ENCODE results near the gene PRKCI.
"Not testable (repeated sequence)": the region's sequence is repeated elsewhere in the genome, so short reads cannot be mapped to it uniquely, and the experiment has no call there.

PRKCI gene

DNA sequence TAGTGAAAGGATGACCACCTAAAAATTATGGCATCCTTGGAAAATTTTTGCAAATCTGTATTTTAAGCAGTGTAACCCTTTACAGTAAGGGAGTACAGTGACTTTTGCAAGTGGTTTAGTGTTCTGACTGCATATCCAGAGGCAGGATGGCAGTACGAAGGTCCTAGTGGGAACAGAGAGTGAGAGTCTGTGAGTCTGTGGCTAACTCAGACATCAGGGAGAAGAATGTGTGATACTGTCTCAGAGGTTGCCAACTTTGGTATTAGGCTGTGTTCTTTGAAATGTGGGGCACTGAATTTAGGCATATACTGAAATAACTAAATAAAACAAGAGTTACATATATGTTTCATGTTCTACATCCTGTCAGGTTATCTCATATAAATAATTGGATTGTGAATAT, 25.7 kb downstream of the PRKCI start:
- H3K4me3 Mint-ChIP-seq, result no peak overlapping the region
- H3K4me1 Mint-ChIP-seq, result no peaks in the 10 kb centered on the region
- no peak for DNase-seq
- H3K27me3 Mint-ChIP-seq, result no peaks in the 10 kb centered on the region
- H3K27ac Mint-ChIP-seq, result no peak overlapping the region
- CTCF ChIA-PET, result no interaction called here
- peaks cover 13% of the 10 kb centered on the region for H3K36me3 Mint-ChIP-seq
- no peaks in the 10 kb centered on the region for H3K9me3 Mint-ChIP-seq

DNA sequence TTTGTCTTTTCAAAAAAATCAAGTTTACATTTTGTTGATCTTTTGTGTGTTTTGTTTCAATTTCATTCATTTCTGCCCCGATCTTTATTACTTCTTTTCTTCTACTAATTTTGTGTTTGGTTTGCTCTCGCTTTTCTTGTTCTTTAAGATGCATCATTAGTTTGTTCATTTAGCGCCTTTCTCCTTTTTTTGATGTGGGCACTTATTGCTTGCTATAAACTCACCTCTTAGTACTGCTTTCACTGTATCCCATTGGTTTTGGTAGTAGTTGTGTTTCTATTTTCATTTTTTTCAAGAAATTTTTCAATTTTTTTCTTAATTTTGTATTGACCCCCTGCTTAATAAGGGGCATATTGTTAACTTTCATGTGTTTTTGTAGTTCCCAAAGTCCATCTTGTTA, 34.4 kb downstream of the PRKCI start:
- Mint-ChIP-seq H3K4me3 (no peak overlapping the region), H3K36me3 (peaks cover 41% of the 10 kb centered on the region), H3K27ac (no peak overlapping the region), H3K9me3 (peaks cover 5% of the 10 kb centered on the region), H3K4me1 (peaks cover 32% of the 10 kb centered on the region), H3K27me3 (no peaks in the 10 kb centered on the region)
- CTCF ChIA-PET, result no interaction called here
- no peak for DNase-seq

DNA sequence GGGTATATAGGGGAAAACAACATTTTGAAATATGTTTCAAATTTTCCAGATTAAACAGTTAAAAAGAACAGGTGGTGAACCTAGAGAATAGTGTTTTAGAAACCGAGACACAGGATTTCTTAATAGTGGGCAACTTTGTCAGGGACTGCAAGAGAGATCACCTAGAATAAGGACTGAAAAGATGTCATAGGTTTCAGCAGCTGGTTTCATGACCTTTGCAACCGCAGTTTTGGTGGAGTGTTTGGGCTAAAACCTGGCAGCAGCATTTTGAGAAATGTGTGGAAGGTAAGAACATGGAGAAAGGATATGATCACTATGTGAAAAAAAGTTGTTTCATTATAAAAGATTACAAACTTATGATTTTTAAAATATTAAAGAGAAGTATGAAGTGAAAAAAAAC, 34.9 kb downstream of the PRKCI start:
- Mint-ChIP-seq H3K27ac (no peak overlapping the region), H3K27me3 (no peaks in the 10 kb centered on the region), H3K4me1 (peaks cover 32% of the 10 kb centered on the region), H3K9me3 (peaks cover 5% of the 10 kb centered on the region), H3K36me3 (peaks cover 42% of the 10 kb centered on the region), H3K4me3 (no peak overlapping the region)
- CTCF ChIA-PET, result no interaction called here
- DNase-seq, result no peak

DNA sequence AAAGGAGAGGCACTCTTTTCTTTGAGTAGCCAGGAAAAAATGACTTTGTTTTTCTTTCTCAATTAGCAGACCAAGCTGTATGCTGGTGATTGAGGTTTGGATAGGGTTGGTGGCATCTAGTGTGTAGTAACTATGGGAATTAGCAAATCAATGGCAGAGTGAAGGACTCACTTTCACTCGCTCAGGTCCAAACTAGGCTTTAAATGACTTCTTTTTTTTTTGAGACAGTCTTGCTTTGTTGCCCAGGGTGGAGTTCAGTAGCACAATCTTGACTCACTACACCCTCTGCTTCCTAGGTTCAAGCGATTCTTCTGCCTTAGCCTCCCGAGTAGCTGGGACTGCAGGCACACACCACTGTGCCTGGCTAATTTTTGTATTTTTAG, 35.9 kb downstream of the PRKCI start:
- no peak overlapping the region for H3K4me3 Mint-ChIP-seq
- peaks cover 5% of the 10 kb centered on the region for H3K9me3 Mint-ChIP-seq
- CTCF ChIA-PET, result interaction anchor here (0.7 kb wide), 1 partner anchor 1316 kb away, joined by 3 read pairs; no protein-coding TSS in a partner anchor
- no peak for DNase-seq
- no peaks in the 10 kb centered on the region for H3K27me3 Mint-ChIP-seq
- peak overlapping the region; percentile 81 for H3K27ac Mint-ChIP-seq
- peaks cover 32% of the 10 kb centered on the region for H3K4me1 Mint-ChIP-seq
- H3K36me3 Mint-ChIP-seq, result peaks cover 39% of the 10 kb centered on the region

DNA sequence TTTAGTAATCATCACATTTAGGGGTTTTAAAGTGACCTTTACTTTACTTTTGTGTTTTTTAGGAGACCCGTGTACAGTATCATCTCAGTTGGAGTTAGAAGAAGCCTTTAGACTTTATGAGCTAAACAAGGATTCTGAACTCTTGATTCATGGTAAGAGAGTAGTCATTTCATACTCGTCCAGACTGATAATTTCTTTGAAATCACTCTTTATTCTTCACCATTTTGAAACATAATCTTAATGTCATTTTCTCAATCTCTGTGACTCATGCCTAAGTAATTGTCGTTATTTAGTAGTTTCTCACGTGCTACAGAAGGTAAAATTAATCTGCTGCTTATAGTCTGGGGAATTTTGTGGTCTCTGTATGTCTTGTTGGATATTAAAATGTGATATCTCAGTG, 37.7 kb downstream of the PRKCI start:
- H3K36me3 Mint-ChIP-seq, result peaks cover 39% of the 10 kb centered on the region
- CTCF ChIA-PET, result no interaction called here
- H3K4me3 Mint-ChIP-seq, result no peak overlapping the region
- no peak overlapping the region for H3K27ac Mint-ChIP-seq
- DNase-seq, result no peak
- peaks cover 5% of the 10 kb centered on the region for H3K9me3 Mint-ChIP-seq
- H3K4me1 Mint-ChIP-seq, result peaks cover 32% of the 10 kb centered on the region
- H3K27me3 Mint-ChIP-seq, result no peaks in the 10 kb centered on the region

DNA sequence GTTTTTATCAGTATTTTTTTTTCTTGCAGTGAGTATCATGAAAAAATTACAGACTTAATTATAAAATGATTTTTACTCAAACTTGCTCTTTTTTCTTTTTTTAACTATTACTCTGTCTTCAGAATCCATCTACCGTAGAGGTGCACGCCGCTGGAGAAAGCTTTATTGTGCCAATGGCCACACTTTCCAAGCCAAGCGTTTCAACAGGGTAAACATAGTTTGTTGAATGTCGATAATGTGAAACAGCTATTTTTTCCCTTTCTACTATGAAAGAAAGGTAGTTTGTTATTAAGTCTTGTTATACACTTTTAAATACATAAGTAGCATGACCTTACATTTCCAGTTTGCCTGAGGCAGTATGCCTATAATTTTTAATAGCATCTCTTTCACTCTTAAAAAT, 45.6 kb downstream of the PRKCI start:
- Mint-ChIP-seq H3K27me3 (no peaks in the 10 kb centered on the region), H3K27ac (no peak overlapping the region), H3K9me3 (no peaks in the 10 kb centered on the region), H3K36me3 (peaks cover 19% of the 10 kb centered on the region), H3K4me1 (no peaks in the 10 kb centered on the region), H3K4me3 (no peak overlapping the region)
- CTCF ChIA-PET, result no interaction called here
- no peak for DNase-seq

DNA sequence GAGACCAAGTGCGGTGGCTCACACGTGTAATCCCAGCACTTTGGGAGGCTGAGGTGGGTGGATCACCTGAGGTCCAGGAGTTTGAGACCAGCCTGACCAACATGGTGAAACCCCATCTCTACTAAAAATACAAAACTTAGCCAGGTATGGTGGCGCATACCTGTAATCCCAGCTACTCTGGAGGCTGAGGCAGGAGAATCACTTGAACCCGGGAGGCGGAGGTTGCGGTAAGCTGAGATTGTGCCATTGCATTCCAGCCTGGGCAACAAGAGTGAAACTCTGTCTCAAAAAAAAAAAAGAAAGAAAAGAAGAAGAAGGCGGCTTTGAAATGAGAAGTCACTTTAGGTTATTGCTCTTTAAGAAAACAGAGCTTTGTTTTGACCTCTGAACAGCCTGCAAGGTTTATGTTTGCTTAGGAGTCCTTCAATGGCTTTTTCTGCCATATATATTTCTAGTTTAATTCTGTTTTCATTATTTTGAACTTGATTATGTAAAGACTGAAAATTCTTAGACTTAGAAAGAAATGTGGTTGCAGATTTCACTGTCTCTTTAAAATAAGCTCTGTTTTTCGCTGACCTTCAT, 47.5 kb downstream of the PRKCI start:
- peaks cover 20% of the 10 kb centered on the region for H3K36me3 Mint-ChIP-seq
- H3K27ac Mint-ChIP-seq, CTCF ChIA-PET, H3K9me3 Mint-ChIP-seq, H3K27me3 Mint-ChIP-seq, H3K4me3 Mint-ChIP-seq, DNase-seq, H3K4me1 Mint-ChIP-seq: not testable (repeated sequence)

DNA sequence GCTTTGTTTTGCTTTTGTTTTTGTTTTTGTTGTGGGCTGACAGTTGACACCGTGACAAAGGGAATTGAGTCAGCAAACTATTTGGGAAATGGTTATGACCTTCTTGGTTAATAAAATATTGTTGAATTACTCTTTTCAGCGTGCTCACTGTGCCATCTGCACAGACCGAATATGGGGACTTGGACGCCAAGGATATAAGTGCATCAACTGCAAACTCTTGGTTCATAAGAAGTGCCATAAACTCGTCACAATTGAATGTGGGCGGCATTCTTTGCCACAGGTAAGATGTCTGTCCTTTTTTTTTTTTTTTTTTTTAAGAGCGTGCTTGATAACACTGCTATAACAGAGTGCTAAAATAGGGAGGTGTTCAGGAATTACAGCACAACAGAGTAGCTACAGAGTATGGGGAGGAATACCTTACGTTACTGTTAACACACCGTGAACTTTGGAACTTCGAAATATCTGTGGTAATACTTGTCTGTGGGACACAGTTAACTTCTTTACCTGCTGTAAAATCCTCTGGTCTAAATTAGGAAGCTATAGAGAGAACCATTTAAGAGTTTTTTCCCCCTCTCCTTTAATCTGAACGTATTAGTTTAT, 48.2 kb downstream of the PRKCI start:
- no peak for DNase-seq
- CTCF ChIA-PET, result no interaction called here
- Mint-ChIP-seq H3K4me1 (no peaks in the 10 kb centered on the region), H3K27ac (no peak overlapping the region), H3K9me3 (no peaks in the 10 kb centered on the region), H3K36me3 (peaks cover 18% of the 10 kb centered on the region), H3K27me3 (no peaks in the 10 kb centered on the region), H3K4me3 (no peak overlapping the region)

DNA sequence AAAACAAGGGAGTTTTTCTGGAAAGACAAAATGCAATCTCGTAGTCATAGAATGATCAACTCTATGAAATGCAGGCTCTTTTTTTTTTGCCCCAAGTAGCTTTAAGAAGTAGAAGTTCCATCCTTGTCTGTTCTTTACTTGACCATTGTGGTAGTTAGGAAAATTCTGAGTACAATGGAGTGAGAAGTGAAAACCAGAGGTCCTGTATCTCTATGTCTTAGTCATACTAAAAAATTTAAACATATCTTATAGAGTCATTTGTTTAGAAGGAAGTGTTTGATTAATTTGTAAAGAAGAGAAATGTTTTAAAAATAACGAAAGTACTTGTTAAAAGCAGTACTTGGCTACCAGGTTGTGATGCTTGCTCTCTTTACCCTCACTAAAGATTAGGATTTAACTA, 52.4 kb downstream of the PRKCI start:
- H3K27ac Mint-ChIP-seq, result no peak overlapping the region
- CTCF ChIA-PET, result no interaction called here
- no peaks in the 10 kb centered on the region for H3K9me3 Mint-ChIP-seq
- no peak overlapping the region for H3K4me3 Mint-ChIP-seq
- no peak for DNase-seq
- peaks cover 22% of the 10 kb centered on the region for H3K4me1 Mint-ChIP-seq
- peaks cover 32% of the 10 kb centered on the region for H3K36me3 Mint-ChIP-seq
- H3K27me3 Mint-ChIP-seq, result no peaks in the 10 kb centered on the region

DNA sequence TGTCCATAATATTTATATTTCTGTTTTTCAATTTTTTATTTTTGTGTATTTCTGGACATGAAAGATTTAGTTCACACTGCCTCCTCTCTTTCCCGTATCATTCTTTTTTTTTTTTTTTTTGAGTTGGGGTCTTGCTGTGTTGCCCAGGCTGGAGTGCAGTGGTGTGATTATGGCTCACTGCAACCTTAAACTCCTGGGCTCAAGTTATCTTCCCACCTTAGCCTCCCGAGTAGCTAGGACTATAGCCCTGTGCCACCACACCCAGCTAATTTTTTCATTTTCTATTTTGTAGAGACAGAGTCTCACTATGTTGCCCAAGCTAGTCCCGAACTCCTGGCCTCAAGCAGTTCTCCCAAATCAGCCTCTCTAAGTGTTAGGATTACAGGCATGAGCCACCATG, 53.6 kb downstream of the PRKCI start:
- Mint-ChIP-seq H3K36me3 (peaks cover 31% of the 10 kb centered on the region), H3K9me3 (no peaks in the 10 kb centered on the region), H3K27me3 (no peaks in the 10 kb centered on the region), H3K4me3 (no peak overlapping the region), H3K4me1 (peaks cover 22% of the 10 kb centered on the region), H3K27ac (no peak overlapping the region)
- no peak for DNase-seq
- CTCF ChIA-PET, result interaction anchor here (0.7 kb wide), 1 partner anchor 27 kb away, joined by 3 read pairs; no protein-coding TSS in a partner anchor

DNA sequence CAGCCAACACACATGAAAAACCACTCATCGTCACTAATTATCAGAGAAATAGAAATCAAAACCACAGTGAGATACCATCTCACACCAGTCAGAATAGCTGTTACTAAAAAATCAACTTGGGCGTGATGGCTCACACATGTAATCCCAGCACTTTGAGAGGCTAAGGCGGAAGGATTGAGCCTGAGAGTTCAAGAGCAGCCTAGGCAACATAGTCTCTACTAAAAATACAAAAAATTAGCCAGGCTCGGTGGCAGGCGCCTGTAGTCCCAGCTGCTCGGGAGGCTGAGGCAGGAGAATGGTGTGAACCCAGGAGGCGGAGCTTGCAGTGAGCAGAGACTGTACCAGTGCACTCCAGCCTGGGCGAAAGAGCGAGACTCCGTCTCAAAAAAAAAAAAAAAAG, 55.1 kb downstream of the PRKCI start:
- CTCF ChIA-PET, result interaction anchor here (1.0 kb wide), 1 partner anchor 13 kb away, joined by 3 read pairs; no protein-coding TSS in a partner anchor
- DNase-seq, H3K9me3 Mint-ChIP-seq, H3K27me3 Mint-ChIP-seq: not testable (repeated sequence)
- Mint-ChIP-seq H3K4me1 (peaks cover 22% of the 10 kb centered on the region), H3K4me3 (peak overlapping the region; percentile 44), H3K27ac (peak overlapping the region; percentile 54), H3K36me3 (peaks cover 33% of the 10 kb centered on the region)

DNA sequence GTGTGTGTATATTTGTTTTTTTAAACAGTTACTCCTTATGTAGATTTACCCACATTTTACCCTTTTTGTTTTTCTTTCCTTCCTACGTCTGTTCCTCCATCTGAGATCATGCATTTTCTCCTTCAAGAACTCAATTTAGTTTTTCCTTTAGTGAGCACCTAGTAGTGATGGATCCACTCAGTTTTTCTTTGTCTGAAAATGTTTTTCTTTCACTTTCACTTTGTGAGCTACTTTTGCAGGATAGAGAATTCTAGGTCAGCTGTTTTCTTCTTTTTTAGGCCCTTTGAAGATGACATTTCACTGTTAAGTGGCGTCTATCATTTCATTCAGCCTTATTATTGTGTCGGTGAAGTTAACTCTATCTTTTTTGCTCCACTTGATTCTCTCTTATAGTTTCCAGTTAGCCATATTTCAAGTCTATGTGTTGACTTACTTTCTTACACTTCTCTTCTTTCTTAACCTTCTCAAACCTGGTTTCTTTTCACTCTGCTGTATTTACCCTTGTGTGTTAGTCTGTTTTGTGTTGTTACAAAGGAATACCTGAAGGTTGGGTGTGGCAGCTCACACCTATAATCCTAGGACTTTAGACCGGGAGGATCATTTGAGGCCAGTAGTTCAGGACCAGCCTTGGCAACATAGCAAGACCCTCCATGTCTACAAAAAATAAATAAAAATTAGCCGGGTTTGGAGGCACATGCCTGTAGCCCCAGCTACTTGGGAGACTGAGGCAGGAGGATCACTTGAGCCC, 55.8 kb downstream of the PRKCI start:
- Mint-ChIP-seq H3K9me3 (no peaks in the 10 kb centered on the region), H3K36me3 (peaks cover 29% of the 10 kb centered on the region), H3K4me1 (peaks cover 22% of the 10 kb centered on the region), H3K4me3 (peak overlapping the region; percentile 64), H3K27ac (peak overlapping the region; percentile 82), H3K27me3 (no peaks in the 10 kb centered on the region)
- CTCF ChIA-PET, result interaction anchor here (1.0 kb wide), 1 partner anchor 14 kb away, joined by 3 read pairs; no protein-coding TSS in a partner anchor
- no peak for DNase-seq

DNA sequence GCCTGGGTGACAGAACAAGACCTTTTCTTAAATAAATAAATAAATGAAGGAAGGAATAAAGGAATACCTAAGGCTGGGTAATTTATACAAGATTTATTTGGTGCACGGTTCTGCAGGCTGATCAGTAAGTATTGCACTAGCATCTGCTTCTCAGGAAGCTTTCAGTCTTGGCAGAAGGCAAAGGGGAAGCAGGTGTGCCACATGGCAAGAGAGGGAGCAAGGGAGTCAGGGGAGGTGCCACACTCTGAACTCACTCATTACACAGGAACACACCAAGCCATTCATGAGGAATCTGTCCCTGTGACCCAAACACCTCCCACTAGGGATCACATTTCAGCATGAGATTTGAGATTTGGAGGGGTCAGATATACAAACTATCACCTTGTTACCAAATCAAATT, 56.4 kb downstream of the PRKCI start:
- H3K27ac Mint-ChIP-seq, result peak overlapping the region; percentile 78
- no peaks in the 10 kb centered on the region for H3K27me3 Mint-ChIP-seq
- H3K4me1 Mint-ChIP-seq, result peaks cover 22% of the 10 kb centered on the region
- CTCF ChIA-PET, result no interaction called here
- peaks cover 30% of the 10 kb centered on the region for H3K36me3 Mint-ChIP-seq
- DNase-seq, result no peak
- H3K4me3 Mint-ChIP-seq, result no peak overlapping the region
- H3K9me3 Mint-ChIP-seq, result no peaks in the 10 kb centered on the region

DNA sequence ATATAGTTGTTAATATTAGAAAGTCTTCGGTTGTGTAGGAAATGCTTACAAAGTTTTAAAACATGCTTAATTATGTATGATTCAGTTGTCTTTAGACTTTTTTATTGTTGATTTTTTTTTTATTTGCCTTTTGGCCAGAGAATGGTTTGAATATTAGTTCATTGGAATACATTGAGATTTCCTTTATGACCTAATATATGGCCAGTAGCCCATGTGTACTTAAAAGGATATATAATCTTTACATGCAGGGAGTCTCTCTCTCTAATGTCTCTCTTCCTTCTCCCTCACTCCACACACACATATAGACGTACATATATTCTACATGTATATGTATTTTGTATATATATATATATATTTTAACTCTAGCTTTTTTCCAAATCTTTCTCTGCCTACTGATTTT, 68.0 kb downstream of the PRKCI start:
- H3K27me3 Mint-ChIP-seq, result no peaks in the 10 kb centered on the region
- DNase-seq, result no peak
- CTCF ChIA-PET, result no interaction called here
- no peaks in the 10 kb centered on the region for H3K9me3 Mint-ChIP-seq
- no peaks in the 10 kb centered on the region for H3K4me1 Mint-ChIP-seq
- H3K4me3 Mint-ChIP-seq, result no peak overlapping the region
- H3K27ac Mint-ChIP-seq, result no peak overlapping the region
- peaks cover 8% of the 10 kb centered on the region for H3K36me3 Mint-ChIP-seq

DNA sequence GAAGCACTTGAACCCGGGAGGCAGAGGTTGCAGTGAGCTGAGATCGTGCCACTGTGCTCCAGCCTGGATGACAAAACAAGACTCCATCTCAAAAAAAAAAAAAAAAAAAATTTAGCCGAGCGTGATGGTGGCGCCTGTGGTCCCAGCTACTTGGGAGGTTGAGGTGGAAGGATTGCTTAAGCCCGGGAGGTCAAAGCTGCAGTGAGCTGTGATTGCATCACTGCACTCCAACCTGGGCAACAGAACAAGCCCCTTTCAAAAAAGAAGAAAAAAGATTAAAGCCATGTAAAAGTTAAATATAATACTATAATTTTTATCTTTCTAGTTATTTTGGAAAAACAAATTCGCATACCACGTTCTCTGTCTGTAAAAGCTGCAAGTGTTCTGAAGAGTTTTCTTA, 73.4 kb downstream of the PRKCI start:
- H3K4me1 Mint-ChIP-seq, result no peaks in the 10 kb centered on the region
- no peaks in the 10 kb centered on the region for H3K27me3 Mint-ChIP-seq
- peaks cover 6% of the 10 kb centered on the region for H3K36me3 Mint-ChIP-seq
- H3K27ac Mint-ChIP-seq, result no peak overlapping the region
- H3K9me3 Mint-ChIP-seq, result no peaks in the 10 kb centered on the region
- no peak for DNase-seq
- H3K4me3 Mint-ChIP-seq, result no peak overlapping the region
- CTCF ChIA-PET, result interaction anchor here (0.6 kb wide), 2 partner anchors 13 to 242 kb away, joined by 5 read pairs; no protein-coding TSS in a partner anchor
